ENCODE measurements around the gene GRM5.

GRM5 gene

DNA sequence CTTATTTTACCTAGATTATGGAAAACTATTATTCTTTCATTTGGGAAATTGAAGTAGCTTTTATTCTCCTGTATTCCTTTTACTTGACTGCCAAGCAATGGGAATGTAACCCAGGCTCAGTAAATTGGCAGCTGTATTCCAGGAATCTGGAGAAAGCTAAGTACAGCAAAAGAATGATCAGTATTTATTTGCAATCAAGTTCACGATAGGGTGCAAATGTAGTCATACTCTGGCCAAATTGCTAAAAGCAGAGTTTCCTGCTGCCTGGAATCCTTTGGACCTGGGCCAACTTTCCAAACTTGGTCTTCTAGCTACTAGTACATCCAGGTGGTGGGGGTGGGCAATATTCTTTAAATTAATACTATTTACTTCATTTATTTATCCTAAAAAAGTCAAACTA is 442.3 kb downstream of the GRM5 start:
- in situ Hi-C loops (cut with HindIII; ENCODE audit: low pct_unique_long_range_greater_than_20kb, low sequenced_read_pairs) = no loop called here
- DNase-seq (ENCODE audit: low read depth in 1 of 2, low spot score in 1 of 2) = no peak
- TF ChIP-seq JUND (IDR thresholded peaks at IDR 0.05; ENCODE audit: low read depth) = no peak

DNA sequence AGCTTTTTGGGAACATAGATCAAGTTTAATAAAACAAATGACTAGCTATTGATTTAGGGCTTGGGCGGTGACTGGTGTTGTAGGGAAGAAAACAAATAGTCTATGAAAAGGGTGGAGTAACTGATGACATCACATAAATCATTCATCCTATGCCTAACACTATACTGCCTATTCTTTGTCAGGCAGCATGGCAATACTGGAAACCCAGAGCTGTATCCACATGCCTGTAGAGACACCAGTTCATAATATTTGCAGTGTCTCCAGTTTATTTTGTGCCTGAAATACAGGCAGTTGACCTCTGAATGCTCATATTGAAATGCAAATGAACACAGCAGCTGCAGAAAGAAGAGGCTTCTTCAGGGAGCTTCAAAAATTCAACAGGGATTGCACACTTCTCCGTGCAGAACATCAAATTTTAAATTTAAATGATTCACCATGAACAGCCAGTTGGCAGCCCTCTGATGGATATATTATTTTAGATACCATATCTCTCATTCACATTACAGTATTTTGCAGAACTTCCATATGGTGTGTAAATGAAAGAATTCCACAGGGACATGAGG is 445.1 kb downstream of the GRM5 start:
- TF ChIP-seq JUND (IDR thresholded peaks at IDR 0.05; ENCODE audit: low read depth) = no peak
- in situ Hi-C loops (cut with HindIII; ENCODE audit: low pct_unique_long_range_greater_than_20kb, low sequenced_read_pairs) = no loop called here
- no peak for DNase-seq (ENCODE audit: low read depth in 1 of 2, low spot score in 1 of 2)

DNA sequence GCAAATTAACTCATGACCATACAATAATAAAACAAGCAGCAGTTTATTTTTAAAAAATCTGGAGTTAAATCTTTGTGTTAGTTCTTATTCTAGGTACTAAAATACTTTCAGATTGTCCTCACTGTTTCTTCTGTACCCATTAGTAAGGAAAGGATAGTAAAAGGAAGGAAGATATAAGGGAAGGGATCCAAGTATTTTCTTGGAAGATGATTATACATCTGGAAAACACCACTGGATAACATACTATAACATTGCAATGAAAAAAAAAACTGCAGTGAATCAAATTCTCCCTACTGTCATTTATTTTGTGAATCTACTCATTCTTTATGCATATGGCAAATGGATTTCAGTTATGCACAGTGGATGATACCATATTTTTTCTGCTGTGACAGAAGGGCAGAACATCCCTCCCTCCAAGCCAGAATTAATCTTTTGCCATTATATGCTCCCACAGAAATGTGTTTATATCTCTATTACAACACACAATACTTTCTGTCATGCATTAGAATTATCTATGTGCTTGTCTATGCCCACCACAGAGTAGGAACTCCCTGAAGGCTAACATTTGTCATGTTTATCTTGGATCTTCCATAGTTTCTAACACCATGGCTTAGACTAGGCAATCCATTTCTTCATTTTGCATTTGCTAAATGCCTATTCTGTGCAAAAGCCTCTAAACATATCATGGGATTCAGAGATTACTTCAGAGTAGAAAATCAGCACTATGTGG is 446.0 kb downstream of the GRM5 start:
- in situ Hi-C loops (cut with HindIII; ENCODE audit: low pct_unique_long_range_greater_than_20kb, low sequenced_read_pairs) = no loop called here
- no peak for DNase-seq (ENCODE audit: low read depth in 1 of 2, low spot score in 1 of 2)
- no peak for TF ChIP-seq JUND (IDR thresholded peaks at IDR 0.05; ENCODE audit: low read depth)

DNA sequence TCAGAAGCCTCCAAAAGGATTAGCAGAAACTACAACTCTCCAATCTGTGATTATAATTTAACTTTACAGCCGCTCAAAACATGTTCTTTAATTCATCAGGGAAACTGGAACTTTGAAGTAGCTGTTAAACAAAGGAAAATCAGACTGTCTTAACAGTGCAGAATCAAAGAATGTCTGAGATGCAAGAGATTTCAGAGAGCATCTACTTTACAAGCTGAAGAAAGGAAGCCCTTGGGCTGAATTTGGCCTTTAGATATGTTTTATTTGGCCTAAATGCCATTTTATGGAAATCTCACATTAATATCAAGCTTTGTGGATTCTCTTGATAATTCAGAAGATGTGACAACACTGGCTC is 446.7 kb downstream of the GRM5 start:
- DNase-seq (ENCODE audit: low read depth in 1 of 2, low spot score in 1 of 2) = no peak
- TF ChIP-seq JUND (IDR thresholded peaks at IDR 0.05; ENCODE audit: low read depth) = no peak
- in situ Hi-C loops (cut with HindIII; ENCODE audit: low pct_unique_long_range_greater_than_20kb, low sequenced_read_pairs) = no loop called here

DNA sequence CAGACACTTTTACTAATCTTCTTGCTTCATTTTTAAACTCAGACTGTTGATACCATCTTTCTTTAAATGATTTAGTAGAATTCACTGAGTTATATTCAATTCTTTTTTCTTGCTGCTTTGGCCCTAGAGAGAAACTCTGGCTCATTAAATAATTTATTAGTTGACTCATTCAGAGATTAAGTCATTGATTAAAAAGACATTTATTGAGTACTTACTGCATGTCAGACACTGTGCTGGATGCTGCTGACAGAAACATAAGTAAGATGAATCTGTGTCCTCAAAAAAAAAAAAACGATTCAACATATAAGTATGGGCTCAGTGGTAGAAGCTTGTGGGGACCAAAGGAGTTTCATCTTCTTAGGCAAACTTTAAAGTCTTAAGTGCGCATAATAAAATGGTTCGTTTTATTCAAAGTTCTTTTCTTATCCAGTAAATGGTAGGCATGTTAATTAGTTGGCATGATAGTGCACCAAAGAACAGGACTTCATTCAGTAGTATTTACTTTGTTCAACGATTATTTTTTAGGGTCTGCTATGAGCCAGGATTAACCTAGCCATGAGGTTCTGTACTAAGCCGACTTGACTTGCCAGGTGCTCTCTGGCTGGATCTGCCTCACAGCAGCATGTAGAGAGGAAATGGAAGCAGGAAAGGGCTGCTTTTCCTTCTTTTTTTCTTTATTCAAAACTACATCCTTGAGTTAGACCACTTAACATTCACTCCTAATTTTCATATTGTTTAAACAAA is 447.3 kb downstream of the GRM5 start:
- TF ChIP-seq JUND (IDR thresholded peaks at IDR 0.05; ENCODE audit: low read depth) = no peak
- DNase-seq (ENCODE audit: low read depth in 1 of 2, low spot score in 1 of 2) = no peak
- in situ Hi-C loops (cut with HindIII; ENCODE audit: low pct_unique_long_range_greater_than_20kb, low sequenced_read_pairs) = no loop called here

DNA sequence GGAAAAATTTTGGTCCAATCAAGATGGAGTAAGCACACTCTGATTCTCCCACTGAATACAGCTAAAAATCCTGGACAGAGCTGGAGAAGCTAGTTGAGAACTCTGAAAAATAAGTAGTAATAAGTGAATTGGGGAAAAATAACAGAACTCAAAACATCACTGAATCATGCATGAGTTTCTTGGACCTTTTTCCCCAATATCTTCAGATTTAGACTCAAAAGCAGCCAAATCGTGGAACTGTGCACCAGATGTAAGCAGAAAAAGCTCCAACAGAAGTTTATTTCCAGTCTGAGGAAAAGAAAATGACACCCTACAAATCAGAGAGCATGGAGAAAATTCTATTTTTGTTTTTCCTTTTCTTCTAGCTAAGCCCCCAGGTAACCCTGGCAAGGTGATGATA is 448.6 kb downstream of the GRM5 start:
- DNase-seq (ENCODE audit: low read depth in 1 of 2, low spot score in 1 of 2) = no peak
- TF ChIP-seq JUND (IDR thresholded peaks at IDR 0.05; ENCODE audit: low read depth) = no peak
- in situ Hi-C loops (cut with HindIII; ENCODE audit: low pct_unique_long_range_greater_than_20kb, low sequenced_read_pairs) = no loop called here

DNA sequence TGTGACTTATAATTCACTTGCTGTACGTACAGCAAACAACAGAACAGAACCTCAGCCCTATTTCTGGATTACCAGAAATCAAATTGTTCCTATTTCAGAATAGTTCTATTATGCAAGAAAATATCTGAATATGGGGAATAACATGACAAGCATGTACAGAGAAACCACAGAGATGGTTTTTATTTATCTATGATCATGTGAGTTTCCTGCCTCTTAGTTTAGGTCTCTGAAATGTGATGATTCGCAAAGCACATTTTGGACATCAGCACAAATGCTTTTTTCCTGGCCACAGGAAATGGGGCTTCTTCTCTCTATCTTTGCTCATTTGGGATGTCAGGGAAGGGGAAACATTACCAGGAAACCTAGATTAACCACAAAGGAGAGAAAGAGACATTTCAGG is 461.5 kb downstream of the GRM5 start:
- in situ Hi-C loops (cut with HindIII; ENCODE audit: low pct_unique_long_range_greater_than_20kb, low sequenced_read_pairs) = no loop called here
- no peak for TF ChIP-seq JUND (IDR thresholded peaks at IDR 0.05; ENCODE audit: low read depth)
- DNase-seq (ENCODE audit: low read depth in 1 of 2, low spot score in 1 of 2) = no peak

DNA sequence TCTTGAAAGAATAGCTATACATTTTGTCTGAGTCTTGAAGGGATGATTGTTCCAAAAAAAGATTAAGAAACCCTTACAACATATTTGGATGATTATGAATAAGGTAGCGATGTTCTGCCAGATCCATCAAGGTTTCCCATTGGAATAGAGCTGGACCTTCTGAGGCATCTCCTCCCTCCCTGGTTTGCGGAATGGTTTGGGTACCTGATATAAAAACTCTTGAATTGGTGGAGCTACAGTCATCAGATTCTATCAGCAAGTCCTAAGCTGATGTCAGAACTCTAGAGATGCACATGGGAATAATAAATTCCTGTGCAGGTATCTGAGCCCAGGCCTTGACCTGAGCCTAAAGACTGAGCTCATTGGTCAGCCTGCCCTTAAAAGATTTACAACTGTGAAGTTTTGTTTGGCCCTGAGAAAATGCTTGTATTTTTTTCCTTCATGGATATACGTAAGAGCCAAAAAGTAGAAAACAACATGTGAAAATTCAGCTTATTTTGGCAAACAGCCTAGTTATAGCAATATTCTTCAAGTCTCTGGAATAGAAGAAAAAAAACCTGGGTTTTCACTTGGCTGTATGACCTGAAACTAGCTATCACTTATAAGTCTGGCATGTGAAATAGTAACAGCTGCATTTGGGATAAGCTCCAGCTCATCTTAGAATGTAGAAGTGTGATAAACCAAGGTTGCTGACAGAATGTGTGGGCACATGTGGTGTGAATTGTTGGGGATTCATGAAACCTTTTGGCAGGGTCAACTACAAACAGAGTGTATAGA is 462.5 kb downstream of the GRM5 start:
- TF ChIP-seq JUND (IDR thresholded peaks at IDR 0.05; ENCODE audit: low read depth) = no peak
- in situ Hi-C loops (cut with HindIII; ENCODE audit: low pct_unique_long_range_greater_than_20kb, low sequenced_read_pairs) = no loop called here
- DNase-seq (ENCODE audit: low read depth in 1 of 2, low spot score in 1 of 2) = no peak

DNA sequence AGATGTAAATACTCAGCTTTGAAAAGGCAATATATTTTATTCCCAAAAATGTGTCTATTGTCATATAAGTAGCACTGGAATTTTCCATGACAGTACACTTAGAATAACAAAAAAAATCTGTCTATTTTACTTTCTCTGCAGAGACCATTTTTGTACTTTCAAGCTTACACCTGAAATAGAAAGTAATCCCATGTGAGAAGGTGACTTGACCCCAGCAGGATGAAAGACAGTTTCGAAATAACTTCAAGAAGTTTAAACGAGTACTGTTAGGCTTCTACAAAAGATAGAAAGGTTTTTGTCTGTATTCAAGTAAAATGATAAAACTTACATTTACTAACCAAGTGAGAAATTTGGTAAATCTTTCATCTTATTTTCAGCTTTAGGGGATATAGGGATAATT is 468.4 kb downstream of the GRM5 start:
- in situ Hi-C loops (cut with HindIII; ENCODE audit: low pct_unique_long_range_greater_than_20kb, low sequenced_read_pairs) = no loop called here
- DNase-seq (ENCODE audit: low read depth in 1 of 2, low spot score in 1 of 2) = no peak
- TF ChIP-seq JUND (IDR thresholded peaks at IDR 0.05; ENCODE audit: low read depth) = no peak

DNA sequence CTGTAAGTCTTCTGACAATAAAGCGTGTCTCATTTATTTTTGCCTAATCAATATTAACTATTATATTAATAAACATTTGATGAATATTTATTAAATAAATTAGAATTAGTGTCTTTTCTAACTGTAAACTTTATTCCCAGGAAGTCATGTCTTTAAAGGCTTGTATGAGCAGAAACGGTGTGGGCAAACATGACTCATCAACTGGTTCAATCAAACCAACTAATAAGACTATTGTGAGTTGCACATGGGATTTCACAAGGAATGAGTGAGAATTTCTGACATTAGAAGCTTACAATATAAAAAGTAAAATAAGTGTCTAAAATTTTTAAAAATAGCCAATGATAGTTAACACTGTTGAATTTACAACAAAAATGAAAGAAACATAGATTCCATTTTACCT is 469.0 kb downstream of the GRM5 start:
- no peak for TF ChIP-seq JUND (IDR thresholded peaks at IDR 0.05; ENCODE audit: low read depth)
- DNase-seq (ENCODE audit: low read depth in 1 of 2, low spot score in 1 of 2) = no peak
- in situ Hi-C loops (cut with HindIII; ENCODE audit: low pct_unique_long_range_greater_than_20kb, low sequenced_read_pairs) = no loop called here

DNA sequence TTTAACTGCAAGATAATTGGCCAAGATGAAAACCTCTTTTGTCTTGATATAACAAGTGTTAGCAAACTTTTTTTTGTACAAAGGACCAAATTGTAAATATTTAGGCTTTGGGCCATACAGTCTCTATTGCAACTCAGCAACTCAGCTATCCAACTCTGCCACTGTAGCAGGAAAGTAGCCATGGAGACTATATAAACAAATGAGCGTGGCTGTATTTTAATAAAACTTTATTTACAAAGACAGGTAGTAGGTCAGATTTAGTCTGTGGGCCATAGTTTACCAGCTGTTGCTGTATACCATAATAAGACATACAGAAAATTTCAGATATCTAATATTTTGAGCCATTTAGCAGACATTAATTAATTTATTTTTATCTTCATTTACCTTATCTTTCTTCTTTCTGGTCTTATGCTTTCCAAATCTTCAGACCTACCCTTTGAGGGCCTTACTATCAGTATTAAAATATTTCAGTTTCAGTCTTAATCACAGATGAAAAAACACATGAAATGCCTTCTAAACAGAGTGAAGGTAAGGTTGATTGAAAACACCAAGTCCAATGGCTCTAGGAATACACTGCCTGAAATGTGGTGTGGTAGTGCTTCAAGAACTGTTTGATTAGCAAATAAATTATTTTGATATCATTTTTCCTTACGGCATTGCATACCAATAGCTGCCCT is 471.4 kb downstream of the GRM5 start:
- TF ChIP-seq JUND (IDR thresholded peaks at IDR 0.05; ENCODE audit: low read depth) = no peak
- no peak for DNase-seq (ENCODE audit: low read depth in 1 of 2, low spot score in 1 of 2)
- in situ Hi-C loops (cut with HindIII; ENCODE audit: low pct_unique_long_range_greater_than_20kb, low sequenced_read_pairs) = no loop called here

DNA sequence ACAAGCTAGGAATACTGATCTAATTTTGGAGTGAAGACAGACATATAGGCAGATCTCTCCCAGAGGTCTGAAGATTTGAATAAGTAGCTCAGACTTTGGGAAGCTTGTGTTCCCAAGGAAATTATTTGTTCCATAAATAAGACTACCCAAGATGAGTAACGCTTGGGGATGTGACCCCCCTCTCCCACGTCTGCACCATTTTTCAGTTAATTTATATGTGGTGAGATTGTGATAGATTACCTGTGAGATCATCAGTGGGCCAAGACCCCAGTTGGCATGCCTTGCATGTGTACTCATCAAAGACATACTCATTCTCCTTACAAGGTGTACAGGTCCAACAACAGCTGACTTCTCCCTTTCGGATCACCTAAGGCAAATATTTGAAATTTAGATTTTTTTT is 475.4 kb downstream of the GRM5 start:
- DNase-seq (ENCODE audit: low read depth in 1 of 2, low spot score in 1 of 2) = no peak
- in situ Hi-C loops (cut with HindIII; ENCODE audit: low pct_unique_long_range_greater_than_20kb, low sequenced_read_pairs) = no loop called here
- no peak for TF ChIP-seq JUND (IDR thresholded peaks at IDR 0.05; ENCODE audit: low read depth)
